Liver (tissue), 9 donors: Measurements from ENCODE around the gene CDH18. TPM values are rescaled to one million over a fixed set of nuclear protein-coding genes. Genes with fewer than 3 reads are reported as not detected.

Experiments used
- DNase-seq: peaks from one replicate; pipeline ENCODE4 v3.0.0-alpha.2; 2017; ENCODE audit warnings: low spot score
- H3K27ac ChIP-seq, 2 donors: one replicate each; pipeline ENCODE4 v1.7.0; 2013; ENCODE audit warnings: inconsistent platforms in 2 of 2, low read length in 2 of 2, control low read depth in 1 of 2, low read depth in 1 of 2, mild to moderate bottlenecking in 1 of 2
- H3K27me3 ChIP-seq, 4 donors: one replicate each; pipeline versions ENCODE4 v1.6.1 to v1.7.0; 2013; ENCODE audit warnings: low read length in 3 of 4, inconsistent platforms in 1 of 4, mild to moderate bottlenecking in 1 of 4, moderate library complexity in 1 of 4; ENCODE audit not compliant: control insufficient read depth in 4 of 4, insufficient read depth in 4 of 4
- H3K36me3 ChIP-seq, 4 donors: one replicate each; pipeline versions ENCODE4 v1.6.1 to v1.7.0; 2013; ENCODE audit warnings: low read length in 3 of 4, mild to moderate bottlenecking in 3 of 4, low read depth in 1 of 4, moderate library complexity in 1 of 4; ENCODE audit not compliant: control insufficient read depth in 4 of 4, insufficient read depth in 3 of 4
- H3K4me1 ChIP-seq, 4 donors: one replicate each; pipeline versions ENCODE4 v1.6.1 to v1.7.0; 2013; ENCODE audit warnings: low read length in 3 of 4, mild to moderate bottlenecking in 3 of 4, moderate library complexity in 1 of 4; ENCODE audit not compliant: control insufficient read depth in 4 of 4, insufficient read depth in 4 of 4
- H3K4me3 ChIP-seq, 3 donors: one replicate each; pipeline versions ENCODE4 v1.6.1 to v1.7.0; 2013; ENCODE audit warnings: low read length in 3 of 3, control low read depth in 1 of 3, low read depth in 1 of 3, mild to moderate bottlenecking in 1 of 3
- H3K9ac ChIP-seq, 2 donors: one replicate each; pipeline ENCODE4 v1.7.0; 2013; ENCODE audit warnings: low read length in 2 of 2, mild to moderate bottlenecking in 2 of 2, moderate library complexity in 2 of 2, control low read depth in 1 of 2, low read depth in 1 of 2
- H3K9me3 ChIP-seq, 4 donors: one replicate each; pipeline versions ENCODE4 v1.6.1 to v1.7.0; 2013; ENCODE audit warnings: low read length in 3 of 4; ENCODE audit not compliant: control insufficient read depth in 4 of 4
- ATF3 ChIP-seq: IDR thresholded peaks from 2 replicates; pipeline ENCODE4 v1.6.1; 2016; ENCODE audit warnings: antibody characterized with exemption
- CTCF ChIP-seq: fragments of 150-350 bp; IDR thresholded peaks from 2 replicates; pipeline ENCODE4 v1.5.1; 2017; ENCODE audit warnings: improper control_type of control experiment, low read depth, low read length; ENCODE audit not compliant: missing input control
- EGR1 ChIP-seq, 2 donors: IDR thresholded peaks; 2 replicates each; pipeline ENCODE4 v1.6.1; 2016 to 2018; ENCODE audit warnings: antibody characterized with exemption in 2 of 2, low read depth in 2 of 2
- FOXA1 ChIP-seq: IDR thresholded peaks from 2 replicates; pipeline ENCODE4 v1.6.1; 2016; ENCODE audit warnings: antibody characterized with exemption
- FOXA2 ChIP-seq: IDR thresholded peaks from 2 replicates; pipeline ENCODE4 v1.6.1; 2016; ENCODE audit warnings: antibody characterized with exemption
- GABPA ChIP-seq, 2 donors: IDR thresholded peaks in 1 of 2; conservative IDR thresholded peaks in 1 of 2; 2 replicates each; pipeline ENCODE4 v1.6.1; 2016; ENCODE audit warnings: antibody characterized with exemption in 2 of 2, mild to moderate bottlenecking in 1 of 2, moderate library complexity in 1 of 2
- HNF4A ChIP-seq, 2 donors: conservative IDR thresholded peaks; 2 replicates each; pipeline ENCODE4 v1.6.1; 2016; ENCODE audit warnings: antibody characterized with exemption in 2 of 2, mild to moderate bottlenecking in 2 of 2
- HNF4G ChIP-seq: IDR thresholded peaks from 2 replicates; pipeline ENCODE4 v1.6.1; 2016; ENCODE audit warnings: antibody characterized with exemption
- JUND ChIP-seq, 2 donors: IDR thresholded peaks; 2 replicates each; pipeline ENCODE4 v1.6.1; 2016; ENCODE audit warnings: antibody characterized with exemption in 2 of 2
- MAX ChIP-seq: IDR thresholded peaks from 2 replicates; pipeline ENCODE4 v1.6.1; 2016; ENCODE audit warnings: antibody characterized with exemption
- NR2F2 ChIP-seq: IDR thresholded peaks from 2 replicates; pipeline ENCODE4 v1.6.1; 2016; ENCODE audit warnings: antibody characterized with exemption
- RAD21 ChIP-seq, 2 donors: IDR thresholded peaks; 2 replicates each; pipeline ENCODE4 v1.6.1; 2016; ENCODE audit warnings: antibody characterized with exemption in 2 of 2, mild to moderate bottlenecking in 2 of 2
- REST ChIP-seq: IDR thresholded peaks from 2 replicates; pipeline ENCODE4 v1.6.1; 2016; ENCODE audit warnings: antibody characterized with exemption, mild to moderate bottlenecking
- RXRA ChIP-seq, 2 donors: IDR thresholded peaks; 2 replicates each; pipeline ENCODE4 v1.6.1; 2017 to 2018; ENCODE audit warnings: antibody characterized with exemption in 2 of 2, mild to moderate bottlenecking in 1 of 2
- SP1 ChIP-seq: IDR thresholded peaks from 2 replicates; pipeline ENCODE4 v1.6.1; 2018; ENCODE audit warnings: antibody characterized with exemption, mild to moderate bottlenecking
- TAF1 ChIP-seq: conservative IDR thresholded peaks from 2 replicates; pipeline ENCODE4 v1.6.1; 2016; ENCODE audit warnings: antibody characterized with exemption, mild to moderate bottlenecking
- YY1 ChIP-seq: IDR thresholded peaks from 2 replicates; pipeline ENCODE4 v1.6.1; 2016; ENCODE audit warnings: antibody characterized with exemption, mild to moderate bottlenecking
- ZBTB33 ChIP-seq: IDR thresholded peaks from 2 replicates; pipeline ENCODE4 v1.6.1; 2016; ENCODE audit warnings: antibody characterized with exemption
- WGBS: extraction: QIAGEN DNeasy Blood & Tissue Kit; methylation state at CpG from one replicate; pipeline ENCODE4 v1.1.7; 2013; 5-methylcytosine and 5-hydroxymethylcytosine counted together
- polyA plus RNA-seq, 2 donors: library from polyadenylated mRNA; stranded (reverse) in 1 of 2; unstranded in 1 of 2; fragments of 200-250 nt in 1 of 2; fragments of >200 nt in 1 of 2; fragmentation: Nextera tagmentation in 1 of 2; extraction: Ambion mirVana in 1 of 2; gene quantifications; one replicate each; pipeline versions ENCODE4 v1.2.1 to v1.2.3, GENCODE V29; 2013 to 2015
- total RNA-seq, 2 donors: library from RNA; depleted of rRNA; stranded (reverse); fragments of >200 nt; gene quantifications; one replicate each; pipeline ENCODE4 v1.2.3, GENCODE V29; 2014
- donor health status: healthy.
- donor health status: healthy.
- donor health status: healthy.
- donor health status: healthy.
- donor health status: healthy.

Gene CDH18
- total and polyA plus RNA-seq, 4 donors, result 0.19 TPM; not detected in 3

- DNase-seq, result no peak
- Histone ChIP-seq H3K9me3 (no peaks in the 10 kb centered on the region), H3K4me1 (no peaks in the 10 kb centered on the region), H3K4me3 (no peak overlapping the region), H3K36me3 (no peaks in the 10 kb centered on the region), H3K27ac (no peak overlapping the region), H3K9ac (no peak overlapping the region), H3K27me3 (peaks cover 0 to 3% (median 0%) of the 10 kb centered on the region in 4 donors)
- no peak for TF ChIP-seq MAX
- no peak for TF ChIP-seq SP1
- TF ChIP-seq REST, result no peak
- no peak for TF ChIP-seq GABPA (IDR thresholded peaks at IDR 0.05 in 1 of 2, conservative IDR thresholded peaks at IDR 0.05 in 1 of 2)
- TF ChIP-seq RAD21 (IDR thresholded peaks at IDR 0.05), result no peak
- no peak for TF ChIP-seq RXRA (IDR thresholded peaks at IDR 0.05)
- no peak for TF ChIP-seq FOXA1
- WGBS, result 60% methylated on average over 4 of the region's 4 CpGs
Measured at GRCh38 chr5:19910136-19910535, 77.9 kb downstream of the CDH18 start.

- no peak for TF ChIP-seq RXRA (IDR thresholded peaks at IDR 0.05)
- no peak for TF ChIP-seq ZBTB33
- TF ChIP-seq NR2F2, result no peak
- Histone ChIP-seq H3K36me3 (no peaks in the 10 kb centered on the region), H3K4me3 (no peak overlapping the region), H3K27ac (no peak overlapping the region), H3K27me3 (peaks cover 0 to 3% (median 0%) of the 10 kb centered on the region in 4 donors), H3K9ac (no peak overlapping the region), H3K4me1 (no peaks in the 10 kb centered on the region), H3K9me3 (no peaks in the 10 kb centered on the region)
- DNase-seq, result no peak
- 74% methylated on average over 1 of the region's 1 CpG for WGBS
Measured at GRCh38 chr5:19904766-19905165, 83.2 kb downstream of the CDH18 start.

- Histone ChIP-seq H3K27me3 (no peaks in the 10 kb centered on the region), H3K4me3 (no peak overlapping the region), H3K27ac (no peak overlapping the region), H3K9me3 (no peaks in the 10 kb centered on the region), H3K4me1 (no peaks in the 10 kb centered on the region), H3K36me3 (no peaks in the 10 kb centered on the region), H3K9ac (no peak overlapping the region)
- DNase-seq, result no peak
- 83% methylated on average over 5 of the region's 5 CpGs for WGBS
- no peak for TF ChIP-seq FOXA1
- TF ChIP-seq HNF4G, result no peak
- no peak for TF ChIP-seq GABPA (IDR thresholded peaks at IDR 0.05 in 1 of 2, conservative IDR thresholded peaks at IDR 0.05 in 1 of 2)
- TF ChIP-seq NR2F2, result no peak
- TF ChIP-seq CTCF, result no peak
- no peak for TF ChIP-seq JUND (IDR thresholded peaks at IDR 0.05)
- no peak for TF ChIP-seq MAX
- no peak for TF ChIP-seq ZBTB33
- no peak for TF ChIP-seq RAD21 (IDR thresholded peaks at IDR 0.05)
- no peak for TF ChIP-seq TAF1
- TF ChIP-seq HNF4A (conservative IDR thresholded peaks at IDR 0.05), result no peak
- no peak for TF ChIP-seq RXRA (IDR thresholded peaks at IDR 0.05)
- TF ChIP-seq EGR1 (IDR thresholded peaks at IDR 0.05; ENCODE audit: low read depth in 2 of 2), result no peak
- TF ChIP-seq YY1, result no peak
- TF ChIP-seq ATF3, result no peak
- no peak for TF ChIP-seq FOXA2
- no peak for TF ChIP-seq SP1
Measured at GRCh38 chr5:19903611-19904010, 84.4 kb downstream of the CDH18 start.
